HepG2 (cell line): Measurements from ENCODE around the gene FAM78B. TPM values are rescaled to one million over a fixed set of nuclear protein-coding genes. Genes with fewer than 3 reads are reported as not detected.

Source experiments
- ATAC-seq: fragments of 200-7000 bp; cut with Tn5 transposase; 3 replicates; pipeline ENCODE4 v1.9.1; 2020; ENCODE audit warnings: mild to moderate bottlenecking, moderate library complexity
- BruUV-seq: library from RNA; stranded (reverse); fragments of 400-500 nt; replicated peaks from 2 replicates; lab custom pipeline; 2021; lab: Mats Ljungman, UMichigan
- CTCF ChIA-PET: fragments of 300-600 bp; formaldehyde crosslinking; extraction: SDS; loops from one replicate; lab custom pipeline; 2021; ENCODE audit warnings: low total read pairs, inconsistent platforms, low intra/inter-chr PET ratio; lab: Yijun Ruan, JAX
- POLR2A ChIA-PET: fragments of 350-600 bp; sonication (Branson Sonifier 250); formaldehyde crosslinking; loops from one replicate; lab custom pipeline; 2020; ENCODE audit warnings: antibody characterized with exemption, inconsistent platforms; lab: Yijun Ruan, JAX
- DNase-seq: peaks from one replicate; pipeline ENCODE4 v3.0.0-alpha.2; 2015; ENCODE audit warnings: low spot score
- FAIRE-seq: peaks from 3 replicates; lab custom pipeline; 2011; peaks lifted over from hg19 to GRCh38; lab: Jason Lieb, UNC
- H2AFZ ChIP-seq: one replicate; pipeline ENCODE4 v1.6.1; 2011; ENCODE audit warnings: low read length, inconsistent platforms
- H3K27ac ChIP-seq: fragments of 300-600 bp; 3 replicates; pipeline ENCODE4 v1.8.0; 2011; ENCODE audit warnings: mixed run types, mild to moderate bottlenecking, mixed read lengths, low read length, inconsistent platforms; ENCODE audit not compliant: insufficient read depth; ENCODE audit errors: extremely low read length
- H3K27me3 ChIP-seq, 2 experiments: fragments of 200-600 bp in 1 of 2; 2 replicates in 1 of 2; 3 replicates in 1 of 2; pipeline versions ENCODE4 v1.6.0 to v1.8.0; 2011; ENCODE audit warnings: low read length in 2 of 2, mild to moderate bottlenecking in 2 of 2, moderate library complexity in 2 of 2, inconsistent platforms in 1 of 2; ENCODE audit not compliant: insufficient read depth in 2 of 2, control insufficient read depth in 1 of 2
- H3K36me3 ChIP-seq, 2 experiments: fragments of 200-600 bp in 1 of 2; replicated peaks in 1 of 2; 2 replicates in 1 of 2; 3 replicates in 1 of 2; pipeline versions ENCODE4 v1.5.1 to v1.8.0; 2011; ENCODE audit warnings: low read length in 2 of 2, inconsistent platforms in 1 of 2; ENCODE audit not compliant: insufficient read depth in 2 of 2, control insufficient read depth in 1 of 2
- H3K4me1 ChIP-seq: 2 replicates; pipeline ENCODE4 v1.5.1; 2012; ENCODE audit warnings: low read length, inconsistent platforms; ENCODE audit not compliant: insufficient read depth
- H3K4me2 ChIP-seq: 2 replicates; pipeline ENCODE4 v1.6.0; 2011; ENCODE audit warnings: low read depth, low read length, inconsistent platforms
- H3K4me3 ChIP-seq, 3 experiments: fragments of 200-600 bp in 1 of 3; sonication (generic), shearing (Covaris generic) in 1 of 3; replicated peaks in 1 of 3; 2 replicates each; pipeline ENCODE4 v1.5.1; 2011 to 2016; ENCODE audit warnings: low read length in 3 of 3, inconsistent platforms in 2 of 3, low read depth in 2 of 3, mild to moderate bottlenecking in 2 of 3, control low read depth in 1 of 3, mixed read lengths in 1 of 3; ENCODE audit not compliant: insufficient read depth in 1 of 3
- H3K79me2 ChIP-seq: one replicate; pipeline ENCODE4 v1.6.1; 2011; ENCODE audit warnings: low read length, inconsistent platforms; ENCODE audit not compliant: insufficient read depth
- H3K9ac ChIP-seq: 2 replicates; pipeline ENCODE4 v1.6.0; 2011; ENCODE audit warnings: mild to moderate bottlenecking, low read depth, low read length, inconsistent platforms; ENCODE audit not compliant: insufficient read depth
- H3K9me3 ChIP-seq: 2 replicates; pipeline ENCODE4 v1.5.1; 2012; ENCODE audit warnings: mild to moderate bottlenecking, low read length
- H4K20me1 ChIP-seq: 2 replicates; pipeline ENCODE4 v1.6.0; 2011; ENCODE audit warnings: inconsistent platforms, mild to moderate bottlenecking, low read length, moderate library complexity; ENCODE audit not compliant: insufficient read depth
- GABPB1 ChIP-seq: IDR thresholded peaks from 2 replicates; pipeline ENCODE4 v1.6.1; 2016; ENCODE audit warnings: mild to moderate bottlenecking, missing genetic modification reagents, moderate library complexity, missing compliant biosample characterization
- HOXA9 ChIP-seq: sonication (generic); formaldehyde crosslinking; IDR thresholded peaks from 2 replicates; pipeline ENCODE4 v1.8.1; 2022; ENCODE audit warnings: missing genetic modification reagents, mild to moderate bottlenecking, moderate library complexity, borderline replicate concordance
- KLF13 ChIP-seq: sonication (generic); formaldehyde crosslinking; IDR thresholded peaks from 2 replicates; pipeline ENCODE4 v1.4.0; 2020; ENCODE audit warnings: mild to moderate bottlenecking, missing genetic modification reagents
- MIER2 ChIP-seq: IDR thresholded peaks from 2 replicates; pipeline ENCODE4 v1.6.1; 2016; ENCODE audit warnings: missing biosample characterization, missing genetic modification reagents
- PRMT3 ChIP-seq: sonication (generic); formaldehyde crosslinking; IDR thresholded peaks from 2 replicates; pipeline ENCODE4 v1.8.1; 2022; ENCODE audit warnings: low read depth, mild to moderate bottlenecking, moderate library complexity, missing genetic modification reagents, borderline replicate concordance
- RBAK ChIP-seq: sonication (generic); formaldehyde crosslinking; IDR thresholded peaks from 2 replicates; pipeline ENCODE4 v1.5.1; 2020; ENCODE audit warnings: mild to moderate bottlenecking, missing genetic modification reagents
- RNF219 ChIP-seq: sonication (generic); formaldehyde crosslinking; IDR thresholded peaks from 2 replicates; pipeline ENCODE4 v1.5.0; 2020; ENCODE audit warnings: mild to moderate bottlenecking, missing genetic modification reagents
- ZGPAT ChIP-seq: IDR thresholded peaks from 2 replicates; pipeline ENCODE4 v1.6.1; 2016; ENCODE audit warnings: mild to moderate bottlenecking
- ZNF263 ChIP-seq: sonication (generic); formaldehyde crosslinking; IDR thresholded peaks from 2 replicates; pipeline ENCODE4 v1.4.0; 2020; ENCODE audit warnings: missing genetic modification reagents
- ZNF772 ChIP-seq: sonication (generic); formaldehyde crosslinking; IDR thresholded peaks from 2 replicates; pipeline ENCODE4 v1.5.0; 2020; ENCODE audit warnings: mild to moderate bottlenecking, missing genetic modification reagents
- WGBS: methylation state at CpG from one replicate; pipeline ENCODE4 v1.1.6; 2017; ENCODE audit warnings: low lambda C conversion rate; 5-methylcytosine and 5-hydroxymethylcytosine counted together
- in situ Hi-C: cut with HindIII; loops from 2 replicates; pipeline ENCODE4 v1.10.0; 2017; ENCODE audit warnings: low pct_unique_long_range_greater_than_20kb; ENCODE audit not compliant: extremely low pct_ligation_motif_present
- intact Hi-C: fragments of 100-400 bp; cut with micrococcal nuclease; formaldehyde crosslinking; loops from one replicate; pipeline ENCODE4 v1.10.0; 2022; ENCODE audit not compliant: unreplicated experiment
- polyA plus RNA-seq, 8 experiments: library from polyadenylated mRNA; depleted of rRNA in 3 of 8; stranded (reverse) in 7 of 8; unstranded in 1 of 8; fragments of >200 nt; fragmentation: Illumina TruSeq in 4 of 8; extraction: Trizol in 4 of 8; gene quantifications; 2 replicates each; pipeline versions ENCODE4 v1.2.1 to v1.2.3, GENCODE V29; 2011 to 2016; ENCODE audit warnings: low read depth in 4 of 8, missing spikeins in 1 of 8, mixed read lengths in 1 of 8; ENCODE audit not compliant: insufficient read depth in 1 of 8
- total RNA-seq, 5 experiments: library from RNA; depleted of rRNA; stranded (reverse); fragments of >200 nt; fragmentation: Illumina TruSeq; extraction: Trizol; gene quantifications; 2 replicates each; pipeline ENCODE4 v1.2.3, GENCODE V29; 2016; ENCODE audit warnings: low read depth in 1 of 5

The FAM78B gene
- total and polyA plus RNA-seq, 2 of the 13 experiments (the other 11 are each of a cell fraction or from before 2014, with no cell fraction given) = 0.22 to 0.31 TPM

- TF ChIP-seq RNF219 (CRISPR knock-in tag) (no peak), MIER2 (CRISPR knock-in tag) (no peak)
These were observed 5.3 kb upstream of the FAM78B start (continued) for GRCh38 chr1:166172106-166172505.

- H3K36me3 ChIP-seq = no peaks in the 10 kb centered on the region
- no peaks in the 10 kb centered on the region for H3K9me3 ChIP-seq
- TF ChIP-seq HOXA9 (CRISPR knock-in tag) = no peak
- TF ChIP-seq RBAK (CRISPR knock-in tag) = no peak
- no peak for TF ChIP-seq ZGPAT
- TF ChIP-seq ZNF772 (CRISPR knock-in tag) = no peak
- no peak for TF ChIP-seq GABPB1
- no peak for TF ChIP-seq PRMT3
- TF ChIP-seq ZNF263 (CRISPR knock-in tag) = no peak
- TF ChIP-seq KLF13 = no peak
- DNase-seq (no peak), FAIRE-seq (no peak), ATAC-seq (no peak)
- peaks cover 14% of the 10 kb centered on the region for H3K4me1 ChIP-seq
- H3K4me2 ChIP-seq = no peak overlapping the region
- ChIA-PET POLR2A (no interaction called here), CTCF (no interaction called here)
- peaks cover 0 to 3% of the 10 kb centered on the region in 2 experiments; a peak in 2 of 5 replicates for H3K27me3 ChIP-seq
- no peak overlapping the region for H3K4me3 ChIP-seq
- WGBS = 0% methylated on average over 2 of the region's 2 CpGs
- intact Hi-C loops = no loop called here
- in situ Hi-C loops = loop anchor here (25.0 kb wide), 1 partner anchor 458 kb away; no protein-coding TSS in a partner anchor
- no peaks in the 10 kb centered on the region for H4K20me1 ChIP-seq
- no peak overlapping the region for H3K9ac ChIP-seq
- no peaks in the 10 kb centered on the region for H3K79me2 ChIP-seq
- no TSS peak for BruUV-seq
- H3K27ac ChIP-seq = no peak overlapping the region
- no peak overlapping the region for H2AFZ ChIP-seq
These were observed 3.9 kb upstream of the FAM78B start for GRCh38 chr1:166170726-166171125.
